IMR-90 (cell line): ENCODE results near the gene SAMD8. TPM values are rescaled to one million over a fixed set of nuclear protein-coding genes. Genes with fewer than 3 reads are reported as not detected.

ENCODE experiments used
- ATAC-seq: fragments of 200-7000 bp; cut with Tn5 transposase; 2 replicates; pipeline ENCODE4 v1.9.1; 2020; ENCODE audit warnings: low read depth, mild to moderate bottlenecking, moderate library complexity
- BruUV-seq: library from RNA; stranded (reverse); fragments of 400-500 nt; replicated peaks from 2 replicates; lab custom pipeline; 2021; lab: Mats Ljungman, UMichigan
- CTCF ChIA-PET: fragments of 300-600 bp; formaldehyde crosslinking; extraction: SDS; loops from one replicate; lab custom pipeline; 2021; ENCODE audit warnings: antibody characterized with exemption; lab: Yijun Ruan, JAX
- POLR2A ChIA-PET: fragments of 300-600 bp; sonication (Branson Sonifier 250); formaldehyde crosslinking; loops from one replicate; lab custom pipeline; 2022; ENCODE audit warnings: antibody characterized with exemption; ENCODE audit not compliant: unreplicated experiment; lab: Charles Lee
- DNase-seq: peaks from one replicate; pipeline ENCODE4 v3.0.0; 2013
- H2AFZ ChIP-seq: replicated peaks from 2 replicates; pipeline ENCODE3; 2013; ENCODE audit warnings: low read length, mild to moderate bottlenecking; ENCODE audit not compliant: poor library complexity
- H2AK5ac ChIP-seq: 2 replicates; pipeline ENCODE4 v1.6.1; 2013; ENCODE audit warnings: low read depth, low read length, inconsistent platforms
- H2AK9ac ChIP-seq: replicated peaks from 2 replicates; pipeline ENCODE3; 2013; ENCODE audit warnings: mild to moderate bottlenecking, low read depth, low read length, moderate library complexity; ENCODE audit not compliant: poor library complexity
- H2BK120ac ChIP-seq: 2 replicates; pipeline ENCODE4 v1.6.1; 2013; ENCODE audit warnings: low read depth, low read length, inconsistent platforms
- H2BK15ac ChIP-seq: 3 replicates; pipeline ENCODE4 v1.6.1; 2013; ENCODE audit warnings: low read depth, low read length, inconsistent platforms
- H2BK20ac ChIP-seq: 2 replicates; pipeline ENCODE4 v1.6.1; 2013; ENCODE audit warnings: low read depth, mild to moderate bottlenecking, inconsistent platforms, low read length, moderate library complexity
- H2BK5ac ChIP-seq: 2 replicates; pipeline ENCODE4 v1.6.1; 2013; ENCODE audit warnings: mild to moderate bottlenecking, low read depth, low read length, inconsistent platforms; ENCODE audit not compliant: poor library complexity, severe bottlenecking
- H3K14ac ChIP-seq: replicated peaks from 2 replicates; pipeline ENCODE4 v1.6.1; 2013; ENCODE audit warnings: low read depth, low read length, inconsistent platforms
- H3K18ac ChIP-seq: 2 replicates; pipeline ENCODE4 v1.6.1; 2013; ENCODE audit warnings: low read depth, low read length, control low read depth
- H3K23ac ChIP-seq: 2 replicates; pipeline ENCODE4 v1.6.1; 2013; ENCODE audit warnings: low read depth, low read length, inconsistent platforms
- H3K27ac ChIP-seq: 2 replicates; pipeline ENCODE4 v1.5.1; 2013; ENCODE audit warnings: mild to moderate bottlenecking, control low read depth, low read length; ENCODE audit not compliant: insufficient read depth
- H3K27me3 ChIP-seq: 2 replicates; pipeline ENCODE4 v1.6.1; 2013; ENCODE audit warnings: low read length; ENCODE audit not compliant: control insufficient read depth, insufficient read depth
- H3K36me3 ChIP-seq: 2 replicates; pipeline ENCODE4 v1.6.1; 2013; ENCODE audit warnings: low read length, mixed read lengths; ENCODE audit not compliant: control insufficient read depth, insufficient read depth
- H3K4ac ChIP-seq: 2 replicates; pipeline ENCODE4 v1.6.1; 2013; ENCODE audit warnings: low read depth, low read length, inconsistent platforms
- H3K4me1 ChIP-seq: 2 replicates; pipeline ENCODE4 v1.6.1; 2013; ENCODE audit warnings: low read length, mixed read lengths; ENCODE audit not compliant: control insufficient read depth, insufficient read depth
- H3K4me2 ChIP-seq: 2 replicates; pipeline ENCODE4 v1.6.1; 2013; ENCODE audit warnings: low read depth, mild to moderate bottlenecking, control low read depth, low read length, moderate library complexity
- H3K4me3 ChIP-seq: 2 replicates; pipeline ENCODE4 v1.5.1; 2013; ENCODE audit warnings: low read depth, mild to moderate bottlenecking, control low read depth, low read length, moderate library complexity; ENCODE audit not compliant: insufficient read depth
- H3K56ac ChIP-seq: 2 replicates; pipeline ENCODE4 v1.6.1; 2013; ENCODE audit warnings: low read length, inconsistent platforms; ENCODE audit not compliant: insufficient read depth; ENCODE audit errors: extremely low read depth
- H3K79me1 ChIP-seq, 2 experiments: 2 replicates each; pipeline ENCODE4 v1.6.1; 2013; ENCODE audit warnings: low read length in 2 of 2, inconsistent platforms in 1 of 2, low read depth in 1 of 2
- H3K9ac ChIP-seq: 2 replicates; pipeline ENCODE4 v1.6.1; 2013; ENCODE audit warnings: low read depth, low read length, control low read depth
- H3K9me1 ChIP-seq: 2 replicates; pipeline ENCODE4 v1.6.1; 2013; ENCODE audit warnings: low read length, inconsistent platforms; ENCODE audit not compliant: insufficient read depth
- H3K9me3 ChIP-seq: 2 replicates; pipeline ENCODE4 v1.6.1; 2013; ENCODE audit warnings: low read length; ENCODE audit not compliant: control insufficient read depth, insufficient read depth
- H4K20me1 ChIP-seq: 2 replicates; pipeline ENCODE4 v1.6.1; 2013; ENCODE audit warnings: low read length, inconsistent platforms; ENCODE audit not compliant: insufficient read depth
- H4K5ac ChIP-seq: 2 replicates; pipeline ENCODE4 v1.6.1; 2013; ENCODE audit warnings: mild to moderate bottlenecking, low read depth, low read length, control low read depth
- H4K8ac ChIP-seq, 2 experiments: 2 replicates each; pipeline ENCODE4 v1.6.1; 2013; ENCODE audit warnings: low read depth in 2 of 2, low read length in 2 of 2, control low read depth in 1 of 2, inconsistent platforms in 1 of 2
- H4K91ac ChIP-seq: 2 replicates; pipeline ENCODE4 v1.6.1; 2013; ENCODE audit warnings: low read depth, low read length, inconsistent platforms; ENCODE audit not compliant: insufficient read depth
- BHLHE40 ChIP-seq: fragments of 150-350 bp; IDR thresholded peaks from 2 replicates; pipeline ENCODE4 v1.6.1; 2016; ENCODE audit warnings: mild to moderate bottlenecking, low read depth, low read length
- CEBPB ChIP-seq: IDR thresholded peaks from 2 replicates; pipeline ENCODE4 v1.6.1; 2012; ENCODE audit warnings: low read depth, low read length, improper control_type of control experiment
- CHD1 ChIP-seq: IDR thresholded peaks from 2 replicates; pipeline ENCODE4 v1.6.1; 2012; ENCODE audit warnings: low read depth, low read length, improper control_type of control experiment
- FOS ChIP-seq: fragments of 150-350 bp; IDR thresholded peaks from 2 replicates; pipeline ENCODE4 v1.6.1; 2016; ENCODE audit warnings: low read depth, low read length
- MAFK ChIP-seq: IDR thresholded peaks from 2 replicates; pipeline ENCODE4 v1.6.1; 2012; ENCODE audit warnings: low read depth, low read length, improper control_type of control experiment
- MAZ ChIP-seq: IDR thresholded peaks from 2 replicates; pipeline ENCODE4 v1.6.1; 2012; ENCODE audit warnings: low read depth, mild to moderate bottlenecking, low read length, improper control_type of control experiment, moderate library complexity, borderline replicate concordance
- MXI1 ChIP-seq: IDR thresholded peaks from 2 replicates; pipeline ENCODE4 v1.6.1; 2012; ENCODE audit warnings: low read depth, mild to moderate bottlenecking, low read length, moderate library complexity, borderline replicate concordance
- NFE2L2 ChIP-seq: fragments of 150-350 bp; IDR thresholded peaks from 2 replicates; pipeline ENCODE4 v1.6.1; 2016; ENCODE audit warnings: low read depth, mild to moderate bottlenecking, low read length
- POLR2A ChIP-seq: IDR thresholded peaks from 2 replicates; pipeline ENCODE4 v1.6.1; 2012; ENCODE audit warnings: mild to moderate bottlenecking, low read depth, low read length
- RAD21 ChIP-seq: IDR thresholded peaks from 2 replicates; pipeline ENCODE4 v1.6.1; 2012; ENCODE audit warnings: low read length, improper control_type of control experiment
- RCOR1 ChIP-seq: IDR thresholded peaks from 2 replicates; pipeline ENCODE4 v1.6.1; 2012; ENCODE audit warnings: mild to moderate bottlenecking, low read length, improper control_type of control experiment; ENCODE audit not compliant: insufficient replicate concordance
- RFX5 ChIP-seq: IDR thresholded peaks from 2 replicates; pipeline ENCODE4 v1.8.0; 2012; ENCODE audit warnings: low read depth, mild to moderate bottlenecking, low read length, moderate library complexity
- SMC3 ChIP-seq: fragments of 150-350 bp; IDR thresholded peaks from 2 replicates; pipeline ENCODE4 v1.6.1; 2016; ENCODE audit warnings: low read depth, mild to moderate bottlenecking, antibody characterized with exemption, low read length, moderate library complexity
- WGBS, 2 experiments: methylation state at CpG; one replicate each; pipeline versions ENCODE4 v1.1.5 to v1.1.7; 2013; ENCODE audit warnings: missing lambda C conversion rate in 2 of 2; ENCODE audit not compliant: insufficient read length in 1 of 2; ENCODE audit errors: extremely low coverage in 2 of 2; 5-methylcytosine and 5-hydroxymethylcytosine counted together
- dilution Hi-C: fragments of 300-500 bp; cut with HindIII; formaldehyde crosslinking; loops from one replicate; pipeline ENCODE4 v1.14.3; 2018; ENCODE audit warnings: low sequenced_read_pairs; ENCODE audit not compliant: unreplicated experiment
- in situ Hi-C: fragments of 300-500 bp; cut with MboI; formaldehyde crosslinking; loops from 3 replicates; pipeline ENCODE4 v1.14.3; 2019; ENCODE audit warnings: low sequenced_read_pairs, inconsistent platforms, mixed read lengths
- intact Hi-C: fragments of 100-400 bp; cut with micrococcal nuclease; formaldehyde crosslinking; loops from 2 replicates; pipeline ENCODE4 v1.10.0; 2022
- polyA plus RNA-seq, 3 experiments: library from polyadenylated mRNA; depleted of rRNA; stranded (reverse); fragments of >200 nt; gene quantifications; 2 replicates each; pipeline ENCODE4 v1.2.3, GENCODE V29; 2012; ENCODE audit warnings: low replicate concordance in 1 of 3
- total RNA-seq: library from RNA; depleted of rRNA; stranded (reverse); fragments of >200 nt; gene quantifications from 2 replicates; pipeline ENCODE4 v1.2.3, GENCODE V29; 2012
- TF ChIP-seq, protein P1 (sequence below): fragments of 150-350 bp; IDR thresholded peaks from 2 replicates; pipeline ENCODE4 v1.6.1; 2017; ENCODE audit warnings: mild to moderate bottlenecking, antibody characterized with exemption, low read length, low read depth
- TF ChIP-seq, protein P2 (sequence below): conservative IDR thresholded peaks from 2 replicates; pipeline ENCODE4 v1.5.1; 2012; ENCODE audit warnings: mild to moderate bottlenecking, low read depth, low read length, improper control_type of control experiment
- TF ChIP-seq, protein P3 (sequence below): fragments of 150-350 bp; IDR thresholded peaks from 2 replicates; pipeline ENCODE4 v1.6.1; 2016; ENCODE audit warnings: low read depth, mild to moderate bottlenecking, low read length, moderate library complexity, borderline replicate concordance

Gene SAMD8
- total and polyA plus RNA-seq, 2 of the 4 experiments (the other 2 are of a cell fraction) = 10.1 to 28.7 TPM

DNA sequence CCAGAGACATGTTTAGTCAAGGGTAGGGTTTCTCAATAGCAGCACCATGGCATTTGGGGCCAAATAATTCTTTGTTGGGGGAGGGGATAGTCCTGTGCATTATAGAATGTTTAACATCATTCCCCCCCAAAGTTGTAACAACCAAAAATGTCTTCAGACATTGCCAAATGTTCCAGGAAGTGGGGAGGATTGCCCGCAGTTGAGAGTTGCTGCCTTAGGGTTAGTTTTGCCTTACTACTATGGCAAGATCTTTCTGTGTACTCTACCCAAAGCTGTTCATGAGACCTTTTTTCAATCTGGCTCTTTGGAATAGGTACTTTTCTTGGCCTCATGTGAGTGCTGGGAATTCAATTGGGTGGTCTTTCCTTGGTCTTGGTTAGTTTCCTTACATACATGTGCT, 34.1 kb downstream of the SAMD8 start:
- no peak overlapping the region for H4K8ac ChIP-seq
- no peak overlapping the region for H3K9ac ChIP-seq
- in situ Hi-C loops (no loop called here), dilution Hi-C loops (no loop called here), intact Hi-C loops (no loop called here)
- H4K91ac ChIP-seq = no peak overlapping the region
- H3K4me3 ChIP-seq = no peak overlapping the region
- no peak overlapping the region for H4K5ac ChIP-seq
- H3K27ac ChIP-seq = no peak overlapping the region
- ChIA-PET CTCF (no interaction called here), POLR2A (interaction anchor here (0.6 kb wide), 1 partner anchor 1005 kb away, joined by 3 read pairs; no protein-coding TSS in a partner anchor)
- H3K79me1 ChIP-seq = peaks cover 18 to 45% of the 10 kb centered on the region in 2 experiments
- H2BK5ac ChIP-seq = no peak overlapping the region
- peaks cover 17% of the 10 kb centered on the region for H4K20me1 ChIP-seq
- H3K4me1 ChIP-seq = no peaks in the 10 kb centered on the region
- no peak overlapping the region for H2BK120ac ChIP-seq
- no peak overlapping the region for H3K4me2 ChIP-seq
- H3K14ac ChIP-seq = no peak overlapping the region; the same call in 1 of the 2 replicates
- no peak overlapping the region for H3K56ac ChIP-seq
- DNase-seq (no peak), ATAC-seq (no peak)
- H3K27me3 ChIP-seq = no peaks in the 10 kb centered on the region
- no peak overlapping the region for H3K4ac ChIP-seq
- WGBS, 2 experiments = no CpG with 5 or more reads among the region's 1 CpG
- no TSS peak for BruUV-seq
- no peaks in the 10 kb centered on the region for H3K9me3 ChIP-seq
- H3K23ac ChIP-seq = peak overlapping the region; percentile 54; the same call in 1 of the 2 replicates
- no peak overlapping the region for H2AFZ ChIP-seq
- TF ChIP-seq RCOR1 (no peak), MXI1 (no peak), FOS (no peak), MAFK (no peak), MAZ (no peak), POLR2A (no peak), RAD21 (no peak), CHD1 (no peak), NFE2L2 (no peak), RFX5 (no peak), BHLHE40 (no peak), SMC3 (no peak), CEBPB (no peak)
- TF ChIP-seq, protein P1, sequence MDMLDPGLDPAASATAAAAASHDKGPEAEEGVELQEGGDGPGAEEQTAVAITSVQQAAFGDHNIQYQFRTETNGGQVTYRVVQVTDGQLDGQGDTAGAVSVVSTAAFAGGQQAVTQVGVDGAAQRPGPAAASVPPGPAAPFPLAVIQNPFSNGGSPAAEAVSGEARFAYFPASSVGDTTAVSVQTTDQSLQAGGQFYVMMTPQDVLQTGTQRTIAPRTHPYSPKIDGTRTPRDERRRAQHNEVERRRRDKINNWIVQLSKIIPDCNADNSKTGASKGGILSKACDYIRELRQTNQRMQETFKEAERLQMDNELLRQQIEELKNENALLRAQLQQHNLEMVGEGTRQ = no peak
- TF ChIP-seq, protein P2, sequence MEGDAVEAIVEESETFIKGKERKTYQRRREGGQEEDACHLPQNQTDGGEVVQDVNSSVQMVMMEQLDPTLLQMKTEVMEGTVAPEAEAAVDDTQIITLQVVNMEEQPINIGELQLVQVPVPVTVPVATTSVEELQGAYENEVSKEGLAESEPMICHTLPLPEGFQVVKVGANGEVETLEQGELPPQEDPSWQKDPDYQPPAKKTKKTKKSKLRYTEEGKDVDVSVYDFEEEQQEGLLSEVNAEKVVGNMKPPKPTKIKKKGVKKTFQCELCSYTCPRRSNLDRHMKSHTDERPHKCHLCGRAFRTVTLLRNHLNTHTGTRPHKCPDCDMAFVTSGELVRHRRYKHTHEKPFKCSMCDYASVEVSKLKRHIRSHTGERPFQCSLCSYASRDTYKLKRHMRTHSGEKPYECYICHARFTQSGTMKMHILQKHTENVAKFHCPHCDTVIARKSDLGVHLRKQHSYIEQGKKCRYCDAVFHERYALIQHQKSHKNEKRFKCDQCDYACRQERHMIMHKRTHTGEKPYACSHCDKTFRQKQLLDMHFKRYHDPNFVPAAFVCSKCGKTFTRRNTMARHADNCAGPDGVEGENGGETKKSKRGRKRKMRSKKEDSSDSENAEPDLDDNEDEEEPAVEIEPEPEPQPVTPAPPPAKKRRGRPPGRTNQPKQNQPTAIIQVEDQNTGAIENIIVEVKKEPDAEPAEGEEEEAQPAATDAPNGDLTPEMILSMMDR = no peak
- TF ChIP-seq, protein P3, sequence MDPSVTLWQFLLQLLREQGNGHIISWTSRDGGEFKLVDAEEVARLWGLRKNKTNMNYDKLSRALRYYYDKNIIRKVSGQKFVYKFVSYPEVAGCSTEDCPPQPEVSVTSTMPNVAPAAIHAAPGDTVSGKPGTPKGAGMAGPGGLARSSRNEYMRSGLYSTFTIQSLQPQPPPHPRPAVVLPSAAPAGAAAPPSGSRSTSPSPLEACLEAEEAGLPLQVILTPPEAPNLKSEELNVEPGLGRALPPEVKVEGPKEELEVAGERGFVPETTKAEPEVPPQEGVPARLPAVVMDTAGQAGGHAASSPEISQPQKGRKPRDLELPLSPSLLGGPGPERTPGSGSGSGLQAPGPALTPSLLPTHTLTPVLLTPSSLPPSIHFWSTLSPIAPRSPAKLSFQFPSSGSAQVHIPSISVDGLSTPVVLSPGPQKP = no peak
- no peak overlapping the region for H2AK9ac ChIP-seq
- H3K36me3 ChIP-seq = peaks cover 2% of the 10 kb centered on the region
- H2BK15ac ChIP-seq = no peak overlapping the region
- H2AK5ac ChIP-seq = no peak overlapping the region
- peaks cover 14% of the 10 kb centered on the region for H3K9me1 ChIP-seq
- H2BK20ac ChIP-seq = no peak overlapping the region
- H3K18ac ChIP-seq = no peak overlapping the region
